Uterus (tissue), 4 donors: Measurements from ENCODE around the gene DBP. TPM values are rescaled to one million over a fixed set of nuclear protein-coding genes. Genes with fewer than 3 reads are reported as not detected.
A peak's percentile ranks its signal among the peaks of the same experiment; 100 is the strongest.

Source experiments
- DNase-seq, 2 donors: peaks; one replicate each; pipeline ENCODE4 v3.0.0-alpha.2; 2019 to 2020
- H3K27ac ChIP-seq, 2 donors: fragments of 200-600 bp; sonication (generic); 1 replicate in 1 of 2; 2 replicates in 1 of 2; pipeline ENCODE4 v1.5.1; 2016 to 2018
- H3K27me3 ChIP-seq, 2 donors: fragments of 200-600 bp; sonication (generic); one replicate each; pipeline ENCODE4 v1.5.1; 2018 to 2019; ENCODE audit warnings: control low read depth in 1 of 2
- H3K36me3 ChIP-seq, 2 donors: fragments of 200-600 bp; sonication (generic); one replicate each; pipeline ENCODE4 v1.5.1; 2019; ENCODE audit warnings: control low read depth in 1 of 2
- H3K4me1 ChIP-seq, 2 donors: fragments of 200-600 bp; sonication (generic); one replicate each; pipeline ENCODE4 v1.5.1; 2018 to 2019; ENCODE audit warnings: control low read depth in 1 of 2
- H3K4me3 ChIP-seq, 2 donors: fragments of 200-600 bp; sonication (generic); 1 replicate in 1 of 2; 2 replicates in 1 of 2; pipeline ENCODE4 v1.5.1; 2018 to 2019; ENCODE audit warnings: mild to moderate bottlenecking in 1 of 2
- H3K9me3 ChIP-seq, 2 donors: fragments of 200-600 bp; sonication (generic); one replicate each; pipeline ENCODE4 v1.5.1; 2019; ENCODE audit warnings: control low read depth in 1 of 2
- POLR2A ChIP-seq, 2 donors: fragments of 450-650 bp; IDR thresholded peaks; one replicate each; pipeline ENCODE4 v1.6.1; 2016; ENCODE audit warnings: antibody characterized with exemption in 2 of 2, mild to moderate bottlenecking in 1 of 2, moderate library complexity in 1 of 2
- intact Hi-C: fragments of 100-400 bp; cut with DNase I; formaldehyde crosslinking; loops from one replicate; pipeline ENCODE4 v1.15.1; 2023; ENCODE audit warnings: low total_unique reads
- total RNA-seq, 4 donors: library from RNA; depleted of rRNA in 3 of 4; stranded (reverse); fragments of >200 nt in 3 of 4; gene quantifications; one replicate each; pipeline versions ENCODE4 v1.1.0 to v1.2.4, GENCODE V29; 2014 to 2023
- TF ChIP-seq, protein P1 (sequence below), 4 experiments: fragments of 200-600 bp in 2 of 4; fragments of 450-650 bp in 2 of 4; sonication (generic) in 2 of 4; IDR thresholded peaks; one replicate each; pipeline ENCODE4 v1.5.1; 2016 to 2019; ENCODE audit warnings: antibody characterized with exemption in 4 of 4, mild to moderate bottlenecking in 2 of 4, moderate library complexity in 1 of 4
- donor health status: DM: yes; HTN: yes; CAD: no.

The DBP gene
- total RNA-seq, 4 donors from 2014 or later: 3.1 to 29.8 (median 11.3) TPM; not detected in 1

- TF ChIP-seq POLR2A (IDR thresholded peaks at IDR 0.05): no peak
- TF ChIP-seq, protein P1, sequence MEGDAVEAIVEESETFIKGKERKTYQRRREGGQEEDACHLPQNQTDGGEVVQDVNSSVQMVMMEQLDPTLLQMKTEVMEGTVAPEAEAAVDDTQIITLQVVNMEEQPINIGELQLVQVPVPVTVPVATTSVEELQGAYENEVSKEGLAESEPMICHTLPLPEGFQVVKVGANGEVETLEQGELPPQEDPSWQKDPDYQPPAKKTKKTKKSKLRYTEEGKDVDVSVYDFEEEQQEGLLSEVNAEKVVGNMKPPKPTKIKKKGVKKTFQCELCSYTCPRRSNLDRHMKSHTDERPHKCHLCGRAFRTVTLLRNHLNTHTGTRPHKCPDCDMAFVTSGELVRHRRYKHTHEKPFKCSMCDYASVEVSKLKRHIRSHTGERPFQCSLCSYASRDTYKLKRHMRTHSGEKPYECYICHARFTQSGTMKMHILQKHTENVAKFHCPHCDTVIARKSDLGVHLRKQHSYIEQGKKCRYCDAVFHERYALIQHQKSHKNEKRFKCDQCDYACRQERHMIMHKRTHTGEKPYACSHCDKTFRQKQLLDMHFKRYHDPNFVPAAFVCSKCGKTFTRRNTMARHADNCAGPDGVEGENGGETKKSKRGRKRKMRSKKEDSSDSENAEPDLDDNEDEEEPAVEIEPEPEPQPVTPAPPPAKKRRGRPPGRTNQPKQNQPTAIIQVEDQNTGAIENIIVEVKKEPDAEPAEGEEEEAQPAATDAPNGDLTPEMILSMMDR (IDR thresholded peaks at IDR 0.05): peak in 2 of 4 experiments; percentile 10 to 12
- H3K4me1 ChIP-seq: no peaks in the 10 kb centered on the region
- no peak overlapping the region for H3K4me3 ChIP-seq
- H3K27me3 ChIP-seq: no peaks in the 10 kb centered on the region
- H3K36me3 ChIP-seq: no peaks in the 10 kb centered on the region
- no peak overlapping the region for H3K27ac ChIP-seq
- no peaks in the 10 kb centered on the region for H3K9me3 ChIP-seq
- DNase-seq: no peak
- intact Hi-C loops: no loop called here
These were observed 28.3 kb downstream of the DBP start for GRCh38 chr19:48608798-48609263.

GRCh38 chr19:48607359-48607755 is 29.8 kb downstream of the DBP start:
- no peak for DNase-seq
- no peaks in the 10 kb centered on the region for H3K4me1 ChIP-seq
- intact Hi-C loops: no loop called here
- H3K36me3 ChIP-seq: no peaks in the 10 kb centered on the region
- no peaks in the 10 kb centered on the region for H3K9me3 ChIP-seq
- TF ChIP-seq, protein P1 (IDR thresholded peaks at IDR 0.05): no peak
- TF ChIP-seq POLR2A (IDR thresholded peaks at IDR 0.05): no peak
- no peak overlapping the region for H3K27ac ChIP-seq
- no peak overlapping the region for H3K4me3 ChIP-seq
- H3K27me3 ChIP-seq: no peaks in the 10 kb centered on the region

GRCh38 chr19:48606463-48607358 is 30.5 kb downstream of the DBP start, which contains the start of gene SPACA4:
SPACA4 (plus strand) TSS chr19:48606742; CDS start chr19:48606979, 237 bp downstream.
- no peak within 1 kb of the TSS for H3K4me3 ChIP-seq
- no peak for DNase-seq
- H3K27me3 ChIP-seq: no peaks in the 10 kb centered on the region
- H3K9me3 ChIP-seq: no peaks in the 10 kb centered on the region
- H3K4me1 ChIP-seq: no peaks in the 10 kb centered on the region
- intact Hi-C loops: no loop called here
- TF ChIP-seq POLR2A (IDR thresholded peaks at IDR 0.05): no peak
- TF ChIP-seq, protein P1 (IDR thresholded peaks at IDR 0.05): no peak
- no peaks in the 10 kb centered on the region for H3K36me3 ChIP-seq
- no peak within 1 kb of the TSS for H3K27ac ChIP-seq

- TF ChIP-seq POLR2A (IDR thresholded peaks at IDR 0.05): no peak
- TF ChIP-seq, protein P1 (IDR thresholded peaks at IDR 0.05): no peak
- intact Hi-C loops: no loop called here
- DNase-seq: no peak
- no peaks in the 10 kb centered on the region for H3K9me3 ChIP-seq
- H3K4me1 ChIP-seq: no peaks in the 10 kb centered on the region
- no peak overlapping the region for H3K27ac ChIP-seq
- H3K36me3 ChIP-seq: no peaks in the 10 kb centered on the region
- no peaks in the 10 kb centered on the region for H3K27me3 ChIP-seq
- H3K4me3 ChIP-seq: no peak overlapping the region
These were observed 33.3 kb downstream of the DBP start for GRCh38 chr19:48603850-48604249.

GRCh38 chr19:48603449-48603848 is 33.7 kb downstream of the DBP start:
- Histone ChIP-seq H3K27me3 (no peaks in the 10 kb centered on the region), H3K4me1 (no peaks in the 10 kb centered on the region), H3K9me3 (no peaks in the 10 kb centered on the region), H3K27ac (no peak overlapping the region), H3K36me3 (no peaks in the 10 kb centered on the region), H3K4me3 (no peak overlapping the region)
- TF ChIP-seq, protein P1 (IDR thresholded peaks at IDR 0.05): no peak
- no peak for TF ChIP-seq POLR2A (IDR thresholded peaks at IDR 0.05)
- no peak for DNase-seq
- intact Hi-C loops: no loop called here
